AG09309 (cell line): ENCODE results near the gene HDAC1.

Experiments
- DNase-seq: peaks from one replicate; pipeline ENCODE4 v3.0.0-alpha.2; 2010; ENCODE audit warnings: low read depth
- H3K4me3 ChIP-seq: 2 replicates; pipeline ENCODE4 v1.5.1; 2011; ENCODE audit warnings: mild to moderate bottlenecking, low read depth, low read length, moderate library complexity; ENCODE audit not compliant: control insufficient read depth
- CTCF ChIP-seq: IDR thresholded peaks from 2 replicates; pipeline ENCODE4 v1.5.1; 2011; ENCODE audit warnings: mild to moderate bottlenecking, low read depth, low read length, inconsistent platforms; ENCODE audit not compliant: insufficient read depth, control insufficient read depth; ENCODE audit errors: missing control alignments

The HDAC1 gene

GRCh38 chr1:32362474-32363313 lies 70.8 kb downstream of the HDAC1 start, which contains the start of the genes FAM229A and TSSK3:
FAM229A (minus strand) TSS chr1:32362485; CDS start chr1:32362091, 394 bp downstream.
TSSK3 (plus strand) TSS chr1:32362539; CDS start chr1:32362702, 163 bp downstream.
- no peak for TF ChIP-seq CTCF
- no peak for DNase-seq
- peak within 1 kb of the TSS; percentile 33 for H3K4me3 ChIP-seq

GRCh38 chr1:32363713-32364112 lies 71.8 kb downstream of the HDAC1 start:
- TF ChIP-seq CTCF: no peak
- DNase-seq: no peak
- no peak overlapping the region for H3K4me3 ChIP-seq

- no peak overlapping the region for H3K4me3 ChIP-seq
- TF ChIP-seq CTCF: no peak
- no peak for DNase-seq
Measured at GRCh38 chr1:32364836-32365235, 73.0 kb downstream of the HDAC1 start.

GRCh38 chr1:32365445-32365844 lies 73.6 kb downstream of the HDAC1 start:
- TF ChIP-seq CTCF: no peak
- no peak for DNase-seq
- H3K4me3 ChIP-seq: no peak overlapping the region

GRCh38 chr1:32367912-32368635 lies 76.2 kb downstream of the HDAC1 start:
- TF ChIP-seq CTCF: no peak
- no peak overlapping the region for H3K4me3 ChIP-seq

GRCh38 chr1:32372149-32372756 lies 80.4 kb downstream of the HDAC1 start:
- no peak for DNase-seq
- TF ChIP-seq CTCF: no peak
- no peak overlapping the region for H3K4me3 ChIP-seq

More at GRCh38 chr1:32367912-32368635, 76.2 kb downstream of the HDAC1 start:
- no peak for DNase-seq
